SU-DHL-6 (cell line): ENCODE data around the gene BAK1.
"Not testable (repeated sequence)": the region's sequence is repeated elsewhere in the genome, so short reads cannot be mapped to it uniquely, and the experiment has no call there.

ENCODE experiments used
- H2AFZ ChIP-seq: fragments of 200-600 bp; sonication (generic); 2 replicates; pipeline ENCODE4 v1.6.1; 2014; ENCODE audit warnings: low read depth, mild to moderate bottlenecking, moderate library complexity, mixed read lengths, antibody characterized with exemption, low read length; ENCODE audit not compliant: severe bottlenecking
- H3F3A ChIP-seq: fragments of 200-600 bp; shearing (Covaris generic); 2 replicates; pipeline ENCODE4 v1.6.0; 2016; ENCODE audit warnings: antibody characterized with exemption, mild to moderate bottlenecking; ENCODE audit not compliant: insufficient read depth
- H3K27ac ChIP-seq: fragments of 200-600 bp; sonication (generic); 2 replicates; pipeline ENCODE4 v1.5.1; 2016; ENCODE audit warnings: low read depth, mild to moderate bottlenecking, low read length, moderate library complexity, mixed read lengths
- H3K27me3 ChIP-seq: fragments of 200-600 bp; sonication (generic), shearing (Covaris generic); 2 replicates; pipeline ENCODE4 v1.6.0; 2014; ENCODE audit warnings: mild to moderate bottlenecking, low read length
- H3K36me3 ChIP-seq: fragments of 200-600 bp; sonication (generic); 2 replicates; pipeline ENCODE4 v1.6.1; 2014; ENCODE audit warnings: mild to moderate bottlenecking, low read length, mixed read lengths
- H3K4me2 ChIP-seq: fragments of 300-600, 200-600 bp; shearing (Covaris generic), sonication (generic); 2 replicates; pipeline ENCODE4 v1.6.0; 2014; ENCODE audit warnings: low read length, low read depth, mild to moderate bottlenecking; ENCODE audit not compliant: poor library complexity, severe bottlenecking
- H3K4me3 ChIP-seq: fragments of 200-600 bp; sonication (generic); 2 replicates; pipeline ENCODE4 v1.5.1; 2014; ENCODE audit warnings: antibody characterized with exemption, low read length, mild to moderate bottlenecking, mixed read lengths; ENCODE audit not compliant: insufficient read depth, poor library complexity, severe bottlenecking
- H3K79me2 ChIP-seq: fragments of 200-600 bp; sonication (generic); 2 replicates; pipeline ENCODE4 v1.6.1; 2014; ENCODE audit warnings: mild to moderate bottlenecking, low read length, moderate library complexity; ENCODE audit not compliant: insufficient read depth
- H3K9ac ChIP-seq: fragments of 200-600 bp; sonication (generic); 2 replicates; pipeline ENCODE4 v1.7.0; 2014; ENCODE audit warnings: mild to moderate bottlenecking, low read length
- H3K9me2 ChIP-seq: fragments of 200-600 bp; sonication (generic); replicated peaks from 2 replicates; pipeline ENCODE4 v1.6.1; 2014; ENCODE audit warnings: low read length; ENCODE audit not compliant: insufficient read depth
- H3K9me3 ChIP-seq: fragments of 200-600 bp; sonication (generic); 2 replicates; pipeline ENCODE4 v1.6.1; 2014; ENCODE audit warnings: low read length, mixed read lengths; ENCODE audit not compliant: insufficient read depth
- H4K20me1 ChIP-seq: fragments of 200-600 bp; sonication (generic); 2 replicates; pipeline ENCODE4 v1.6.1; 2014; ENCODE audit warnings: low read depth, mild to moderate bottlenecking, antibody characterized with exemption, low read length, moderate library complexity, mixed read lengths
- EZH2phosphoT487 ChIP-seq: fragments of 200-600 bp; sonication (generic), shearing (Covaris generic); conservative IDR thresholded peaks from 2 replicates; pipeline ENCODE4 v1.6.1; 2018; ENCODE audit warnings: mild to moderate bottlenecking, antibody characterized with exemption, low read length, moderate library complexity, mixed read lengths
- TF ChIP-seq, protein P1 (sequence below): fragments of 200-600 bp; sonication (generic); IDR thresholded peaks from one replicate; pipeline ENCODE4 v1.5.1; 2017; ENCODE audit warnings: antibody characterized with exemption, mild to moderate bottlenecking, low read length, moderate library complexity; ENCODE audit not compliant: insufficient read depth, poor library complexity, severe bottlenecking

BAK1 gene

DNA sequence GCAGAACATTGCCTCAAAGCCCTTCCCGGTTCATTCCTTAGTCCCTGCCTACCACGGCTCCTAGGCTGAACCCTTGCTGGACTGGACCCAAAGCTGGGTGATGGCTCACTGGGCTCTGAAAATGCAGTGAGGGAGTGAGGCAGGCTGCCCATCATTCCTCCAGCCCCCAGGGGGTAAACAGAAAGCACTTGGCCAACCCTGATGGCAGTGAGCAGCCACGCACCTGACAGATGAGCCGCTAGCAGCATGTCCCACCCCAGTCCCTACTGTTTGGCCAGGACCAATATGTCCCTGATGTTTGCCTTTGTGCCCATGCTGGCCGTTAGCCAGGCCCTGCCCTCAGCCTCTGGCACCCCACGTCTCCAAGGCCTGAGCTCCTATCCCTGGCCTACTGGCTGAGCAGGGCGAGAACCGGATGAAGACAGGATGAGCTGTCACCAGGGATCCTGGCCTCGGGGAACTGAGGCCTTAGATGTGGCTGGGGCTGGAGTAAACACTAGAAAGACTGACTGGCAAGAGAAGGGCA lies 19.4 kb upstream of the BAK1 start:
- Histone ChIP-seq H3K27me3 (peaks cover 2% of the 10 kb centered on the region; the same call in 1 of the 2 replicates), H3F3A (no peaks in the 10 kb centered on the region), H3K9me2 (no peaks in the 10 kb centered on the region), H2AFZ (no peak overlapping the region), H3K27ac (no peak overlapping the region), H3K4me2 (no peak overlapping the region), H3K79me2 (no peaks in the 10 kb centered on the region), H3K4me3 (no peak overlapping the region), H4K20me1 (no peaks in the 10 kb centered on the region), H3K9ac (no peak overlapping the region), H3K9me3 (no peaks in the 10 kb centered on the region), H3K36me3 (no peaks in the 10 kb centered on the region)
- TF ChIP-seq, protein P1, sequence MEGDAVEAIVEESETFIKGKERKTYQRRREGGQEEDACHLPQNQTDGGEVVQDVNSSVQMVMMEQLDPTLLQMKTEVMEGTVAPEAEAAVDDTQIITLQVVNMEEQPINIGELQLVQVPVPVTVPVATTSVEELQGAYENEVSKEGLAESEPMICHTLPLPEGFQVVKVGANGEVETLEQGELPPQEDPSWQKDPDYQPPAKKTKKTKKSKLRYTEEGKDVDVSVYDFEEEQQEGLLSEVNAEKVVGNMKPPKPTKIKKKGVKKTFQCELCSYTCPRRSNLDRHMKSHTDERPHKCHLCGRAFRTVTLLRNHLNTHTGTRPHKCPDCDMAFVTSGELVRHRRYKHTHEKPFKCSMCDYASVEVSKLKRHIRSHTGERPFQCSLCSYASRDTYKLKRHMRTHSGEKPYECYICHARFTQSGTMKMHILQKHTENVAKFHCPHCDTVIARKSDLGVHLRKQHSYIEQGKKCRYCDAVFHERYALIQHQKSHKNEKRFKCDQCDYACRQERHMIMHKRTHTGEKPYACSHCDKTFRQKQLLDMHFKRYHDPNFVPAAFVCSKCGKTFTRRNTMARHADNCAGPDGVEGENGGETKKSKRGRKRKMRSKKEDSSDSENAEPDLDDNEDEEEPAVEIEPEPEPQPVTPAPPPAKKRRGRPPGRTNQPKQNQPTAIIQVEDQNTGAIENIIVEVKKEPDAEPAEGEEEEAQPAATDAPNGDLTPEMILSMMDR: no peak
- TF ChIP-seq EZH2phosphoT487: no peak

DNA sequence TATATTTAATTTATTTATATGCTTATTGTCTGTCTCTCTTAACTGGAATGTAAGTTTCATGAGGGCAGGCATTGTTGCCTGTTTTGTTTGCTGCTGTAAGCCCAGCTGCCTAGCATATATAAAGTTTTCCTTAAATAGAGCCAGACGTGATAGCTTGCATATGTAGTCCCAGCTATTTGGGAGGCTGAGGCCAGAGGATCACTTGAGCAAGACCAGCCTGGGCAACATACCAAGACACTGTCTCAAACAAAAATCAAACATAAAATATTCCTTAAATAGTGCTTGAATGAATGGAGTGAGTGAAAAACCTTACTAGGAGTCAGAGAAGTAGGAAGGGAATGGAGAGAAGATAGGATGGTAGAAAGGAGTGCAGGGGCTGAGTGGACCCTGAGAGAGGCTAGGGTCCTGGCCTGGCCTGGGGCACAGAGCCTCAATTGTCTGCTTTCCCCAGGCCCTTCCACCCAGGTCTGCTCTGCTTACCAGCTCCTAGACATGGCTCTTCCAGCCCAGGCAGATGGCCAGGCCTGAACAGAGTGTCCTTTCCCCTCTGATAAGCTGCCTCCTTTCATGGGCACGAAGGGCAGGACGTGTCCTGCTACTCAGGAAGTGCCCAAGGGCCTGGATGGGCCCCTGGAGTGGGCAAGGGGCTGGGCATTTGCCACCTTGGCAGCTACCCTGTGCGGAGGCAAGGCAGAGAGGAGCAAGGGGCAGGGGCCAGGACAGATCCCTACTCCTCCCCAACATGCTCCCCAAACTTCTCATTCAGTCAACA lies 17.7 kb upstream of the BAK1 start:
- H3K9me2 ChIP-seq: no peaks in the 10 kb centered on the region
- peaks cover 2% of the 10 kb centered on the region; the same call in 1 of the 2 replicates for H3K27me3 ChIP-seq
- no peaks in the 10 kb centered on the region for H3K36me3 ChIP-seq
- H3K9me3 ChIP-seq: no peaks in the 10 kb centered on the region
- H3K9ac ChIP-seq: no peak overlapping the region
- TF ChIP-seq, protein P1: no peak
- no peak for TF ChIP-seq EZH2phosphoT487
- peaks cover 6% of the 10 kb centered on the region; the same call in 1 of the 2 replicates for H3F3A ChIP-seq
- no peak overlapping the region for H3K27ac ChIP-seq
- H3K4me2 ChIP-seq: no peak overlapping the region
- H2AFZ ChIP-seq: no peak overlapping the region
- no peaks in the 10 kb centered on the region for H3K79me2 ChIP-seq
- H3K4me3 ChIP-seq: no peak overlapping the region
- H4K20me1 ChIP-seq: no peaks in the 10 kb centered on the region

DNA sequence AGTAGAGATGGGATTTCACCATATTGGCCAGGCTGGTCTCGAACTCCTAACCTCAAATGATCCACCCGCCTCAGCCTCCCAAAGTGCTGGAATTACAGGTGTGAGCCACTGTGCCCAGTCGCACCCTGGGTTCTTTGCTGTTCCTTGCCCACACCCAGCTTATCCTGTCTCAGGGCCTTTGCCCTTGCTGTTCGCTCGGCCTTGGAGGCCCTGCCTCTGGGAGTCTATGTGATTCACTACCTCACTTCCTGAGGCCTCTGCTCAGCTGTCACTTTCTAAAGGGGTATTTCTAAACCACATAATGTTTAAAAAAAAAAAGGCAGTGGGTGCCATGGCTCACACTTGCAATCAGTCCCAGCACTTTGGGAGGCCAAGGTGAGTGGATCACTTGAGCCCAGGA lies 16.8 kb upstream of the BAK1 start:
- not testable (repeated sequence) for H3K9ac ChIP-seq, H3K27ac ChIP-seq, H3K9me3 ChIP-seq, H3K9me2 ChIP-seq, H3K4me3 ChIP-seq, H4K20me1 ChIP-seq, H2AFZ ChIP-seq, H3K79me2 ChIP-seq, H3K36me3 ChIP-seq, H3K4me2 ChIP-seq, H3K27me3 ChIP-seq
- peaks cover 15% of the 10 kb centered on the region for H3F3A ChIP-seq
